Stimulated activated CD8-positive, alpha-beta memory T cell treated with anti-CD3 and anti-CD28 coated beads, Interleukin-15, amount 100 ng/mL, for 1 hour (primary cell): ENCODE measurements around the gene GTF2F2.

Source experiments
- DNase-seq: peaks from one replicate; pipeline ENCODE4 v3.0.0-alpha.2; 2020; ENCODE audit warnings: low read depth

Gene GTF2F2, protein sequence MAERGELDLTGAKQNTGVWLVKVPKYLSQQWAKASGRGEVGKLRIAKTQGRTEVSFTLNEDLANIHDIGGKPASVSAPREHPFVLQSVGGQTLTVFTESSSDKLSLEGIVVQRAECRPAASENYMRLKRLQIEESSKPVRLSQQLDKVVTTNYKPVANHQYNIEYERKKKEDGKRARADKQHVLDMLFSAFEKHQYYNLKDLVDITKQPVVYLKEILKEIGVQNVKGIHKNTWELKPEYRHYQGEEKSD

DNA sequence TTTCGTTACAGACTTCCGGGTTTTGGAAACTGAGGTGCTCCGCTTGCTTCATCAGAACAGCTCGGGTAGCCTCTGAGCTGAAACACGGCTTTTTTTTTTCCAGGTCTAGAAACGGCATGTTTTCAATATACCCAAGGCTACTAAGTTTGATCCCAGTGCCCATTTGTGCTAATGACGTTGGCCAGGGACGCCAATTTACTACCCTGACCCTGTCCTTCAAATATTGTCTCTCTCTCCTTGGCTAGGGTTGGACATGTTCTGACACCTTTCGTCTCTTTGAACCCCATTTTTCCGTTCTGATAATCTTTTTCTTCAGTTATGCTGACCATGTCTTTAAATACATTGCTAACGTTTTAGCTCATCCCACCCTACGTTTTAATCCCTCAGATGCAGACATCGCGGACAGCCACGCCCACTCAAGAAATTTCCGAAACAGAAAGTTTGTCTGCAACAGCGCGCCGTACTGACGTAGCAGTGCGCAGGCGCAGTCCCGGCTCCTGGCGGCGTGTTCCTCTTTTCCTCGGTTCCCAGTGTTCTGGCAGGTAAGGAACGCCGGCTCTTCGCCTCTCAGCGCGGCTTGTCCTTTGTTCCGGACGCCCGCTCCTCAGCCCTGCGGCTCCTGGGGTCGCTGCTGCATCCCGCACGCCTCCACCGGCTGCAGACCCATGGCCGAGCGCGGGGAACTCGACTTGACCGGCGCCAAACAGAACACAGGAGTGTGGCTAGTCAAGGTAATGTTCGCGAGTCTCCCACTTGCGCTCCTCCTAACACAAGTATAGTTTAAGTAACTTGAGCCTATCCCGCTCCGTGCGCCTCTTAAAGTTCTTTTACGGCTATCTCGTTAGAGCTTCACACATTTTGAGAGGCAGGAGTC is at the start of gene GTF2F2:
GTF2F2 (plus strand) TSS at position 520 of the 874 bp plus-strand sequence; CDS start at position 666, 146 bp downstream.
- DNase-seq, result peak; percentile 78

DNA sequence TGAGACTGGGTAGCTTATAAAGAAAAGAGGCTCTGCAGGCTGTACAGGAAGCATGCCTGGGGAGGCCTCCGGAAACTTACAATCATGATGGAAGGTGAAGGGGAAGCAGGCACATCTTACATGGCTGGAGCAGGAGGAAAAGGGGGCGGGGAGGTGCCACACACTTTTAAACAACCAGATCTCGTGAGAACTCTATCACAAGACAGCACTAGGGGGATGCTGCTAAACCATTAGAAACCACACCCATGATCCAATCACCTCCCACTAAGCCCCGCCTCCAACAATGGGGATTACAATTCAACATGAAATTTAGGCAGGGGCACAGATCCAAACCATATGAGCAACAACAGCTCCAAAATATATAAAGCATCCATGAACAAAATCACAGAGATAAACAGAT is 46.5 kb upstream of the GTF2F2 start:
- DNase-seq, result no peak

DNA sequence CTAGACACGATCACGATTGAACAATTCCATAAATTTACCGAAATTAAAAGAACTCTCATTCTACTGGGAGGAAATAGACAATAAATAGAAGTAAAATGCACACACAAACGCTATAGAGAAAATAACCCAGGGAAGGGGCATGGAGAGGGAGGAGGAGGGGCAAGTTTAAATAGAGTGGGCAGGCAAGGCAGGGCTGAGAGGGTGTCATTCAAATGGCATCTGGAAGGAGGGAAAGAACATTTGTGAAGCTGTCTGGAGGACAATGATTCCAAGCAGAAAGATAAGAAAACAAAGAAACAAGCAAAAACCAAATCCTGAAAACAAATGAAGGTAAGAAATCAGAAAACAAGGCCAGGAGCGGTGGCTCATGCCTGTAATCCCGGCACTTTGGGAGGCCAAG is 45.6 kb upstream of the GTF2F2 start:
- DNase-seq, result no peak

DNA sequence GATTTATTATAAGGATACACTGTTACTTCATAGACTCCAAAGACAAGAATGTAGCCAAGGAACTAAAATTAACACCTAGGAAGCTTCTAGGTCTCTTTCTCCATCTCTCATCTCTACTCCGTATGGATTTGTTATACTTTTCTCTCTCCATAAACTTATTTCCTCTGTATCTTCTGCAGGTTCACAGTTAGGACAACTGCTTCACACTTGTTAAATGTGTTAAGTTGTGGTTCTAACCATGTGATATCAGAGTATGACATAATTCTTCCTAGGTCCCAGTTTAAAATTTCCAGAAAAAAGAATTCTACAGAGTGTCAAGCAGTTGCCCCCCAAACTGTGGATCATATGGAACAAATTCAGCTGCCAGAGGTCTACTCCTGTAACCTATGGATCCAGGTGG is 42.3 kb upstream of the GTF2F2 start:
- DNase-seq, result no peak

DNA sequence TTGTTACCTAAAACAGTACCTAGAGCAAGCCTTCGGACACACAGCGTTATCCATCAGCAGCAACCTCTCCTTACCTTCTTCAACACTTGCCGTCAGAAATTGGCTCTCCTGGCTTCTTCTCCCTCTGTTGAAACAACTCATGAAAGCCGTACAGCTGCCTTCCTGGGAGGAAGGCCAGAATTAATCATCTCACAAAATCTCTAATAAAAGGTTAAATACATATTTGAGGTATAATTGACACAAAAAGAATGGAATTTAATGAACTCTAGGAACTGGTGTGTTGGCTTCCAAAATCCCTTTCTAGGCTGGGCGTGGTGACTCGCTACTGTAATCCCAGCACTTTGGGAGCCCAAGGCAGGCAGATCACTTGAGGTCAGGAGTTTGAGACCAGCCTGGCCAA is 37.3 kb upstream of the GTF2F2 start:
- DNase-seq, result no peak

DNA sequence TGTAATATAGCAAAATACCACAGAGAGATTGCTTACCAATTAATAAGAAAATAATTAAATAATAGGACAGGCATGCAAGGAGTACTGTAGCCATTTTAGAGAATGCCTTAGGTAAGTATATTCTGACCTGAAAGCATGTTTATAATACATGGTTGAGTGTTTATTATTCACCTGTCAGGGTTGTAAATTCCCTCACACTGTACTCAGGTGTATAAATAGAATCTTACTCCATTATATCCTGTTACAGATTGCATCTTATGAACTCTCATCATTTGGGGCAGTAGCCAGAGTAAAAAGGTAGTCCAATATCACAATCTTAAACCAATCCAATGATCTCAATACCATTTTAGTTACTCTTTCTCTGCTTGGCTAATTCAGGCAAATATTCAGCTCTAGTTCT is 35.8 kb upstream of the GTF2F2 start:
- no peak for DNase-seq

DNA sequence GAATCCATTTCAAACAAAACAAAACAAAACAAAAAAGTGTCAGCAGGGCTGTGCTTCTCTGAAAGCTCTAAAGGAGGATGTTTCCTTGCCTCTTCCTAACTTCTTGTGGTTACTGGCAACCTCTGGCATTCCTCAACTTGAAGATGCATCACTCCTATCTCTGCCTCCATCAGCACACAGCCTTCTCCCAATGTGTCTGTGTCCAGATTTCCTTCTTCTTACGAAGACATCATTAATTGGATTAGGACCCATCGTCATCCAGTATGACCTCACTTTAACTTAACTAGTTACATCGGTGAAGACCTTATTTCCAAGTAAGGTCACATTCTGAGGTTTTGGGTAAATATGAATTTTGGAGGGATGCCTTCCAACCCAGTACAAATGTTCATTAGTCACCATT is 33.8 kb upstream of the GTF2F2 start:
- no peak for DNase-seq

DNA sequence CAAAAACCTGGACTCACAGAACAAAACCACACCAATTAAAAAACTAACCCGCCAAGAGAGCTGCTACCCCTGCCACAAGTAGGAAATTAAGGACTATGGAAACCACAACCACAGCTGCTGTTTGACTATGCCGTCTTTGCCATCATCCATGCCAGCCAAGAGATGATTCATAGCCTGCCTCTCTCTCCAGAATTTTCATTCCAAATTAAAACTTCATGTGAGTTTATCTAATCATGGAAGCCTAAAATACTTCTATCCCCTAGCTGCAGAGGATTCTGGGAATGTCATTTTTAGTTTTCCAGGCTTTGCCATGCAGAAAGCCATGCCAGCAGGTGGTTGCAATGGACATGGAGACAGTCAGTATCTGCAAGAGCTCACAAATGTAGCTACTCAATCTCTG is 27.6 kb upstream of the GTF2F2 start:
- no peak for DNase-seq

DNA sequence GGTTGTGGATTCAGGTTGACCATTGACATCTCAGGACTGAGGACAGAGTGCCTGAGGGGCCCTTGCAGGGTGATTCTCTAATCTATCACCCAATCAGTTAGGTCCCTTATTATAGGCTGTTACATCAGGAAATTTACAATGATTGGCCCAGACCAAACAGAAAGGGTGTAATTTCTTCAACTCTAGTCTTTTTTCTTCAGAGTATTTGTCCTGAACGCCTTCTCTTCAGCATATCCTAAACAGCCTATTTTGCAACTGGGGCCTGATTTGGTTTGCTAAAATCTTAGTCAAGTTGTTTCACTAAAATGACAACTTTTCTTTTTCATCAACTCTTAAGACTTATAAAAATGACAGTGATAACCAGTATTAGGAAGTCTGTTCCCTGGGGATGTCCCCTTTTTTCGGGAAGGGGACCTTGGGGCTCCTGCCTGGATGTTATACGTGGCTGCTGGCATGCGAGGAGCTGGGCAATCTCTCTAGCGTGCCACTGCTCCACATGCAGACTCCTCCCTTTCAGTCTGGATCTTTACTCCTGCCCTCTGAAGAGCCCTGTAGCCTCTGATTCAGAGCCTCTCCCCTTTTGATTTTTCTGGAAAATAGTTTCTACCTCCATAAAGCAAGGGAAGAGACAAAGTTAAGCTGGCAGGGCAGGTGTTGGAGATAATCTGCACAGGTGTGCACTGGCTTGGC is 19.6 kb upstream of the GTF2F2 start:
- DNase-seq, result no peak

DNA sequence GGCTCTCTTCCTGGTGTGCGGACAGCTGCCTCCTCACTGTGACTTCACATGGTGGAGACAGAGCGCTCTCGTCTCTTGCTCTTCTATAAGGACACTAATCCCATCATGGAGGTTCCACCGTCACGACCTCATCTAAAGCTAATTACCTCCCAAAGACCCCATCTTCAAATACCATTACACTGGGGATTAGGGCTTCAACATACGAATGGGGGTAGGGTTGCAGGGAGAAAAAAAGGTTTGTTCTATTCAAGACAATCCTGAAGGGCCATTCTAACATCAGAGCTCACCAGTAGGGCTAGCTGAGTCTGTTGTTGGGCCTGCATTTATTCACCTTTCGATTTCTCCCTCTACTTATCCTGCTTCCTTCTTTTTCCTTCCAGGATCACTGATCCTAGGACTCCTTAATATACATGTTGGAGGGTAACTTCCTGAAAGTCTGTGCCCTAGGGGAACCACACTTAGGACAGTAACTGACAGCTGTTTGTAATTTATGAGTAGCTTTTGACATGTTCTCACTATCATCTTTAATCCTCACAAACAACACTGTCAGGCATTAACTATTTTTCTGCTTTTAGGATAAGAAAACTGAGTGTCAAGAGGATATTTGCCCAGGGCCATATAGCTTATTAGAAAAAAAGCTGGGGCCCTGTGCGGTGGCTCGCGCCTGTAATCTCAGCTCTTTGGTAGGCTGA is 18.8 kb upstream of the GTF2F2 start:
- no peak for DNase-seq

DNA sequence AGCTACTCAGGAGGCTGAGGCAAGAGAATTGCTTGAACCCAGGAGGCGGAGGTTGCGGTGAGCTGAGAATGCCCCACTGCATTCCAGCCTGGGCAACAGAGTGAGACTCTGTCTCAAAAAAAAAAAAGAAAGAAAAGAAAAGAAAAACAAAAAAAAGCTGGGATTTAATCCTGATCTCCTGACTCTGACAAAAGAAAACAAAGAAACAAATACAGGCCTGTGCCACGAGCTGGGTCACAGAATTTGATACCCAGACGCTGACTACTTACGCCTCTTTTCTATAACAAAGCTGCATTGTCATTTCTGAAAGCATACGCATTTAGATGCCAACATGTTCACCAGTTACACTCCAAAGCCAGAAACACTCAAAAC is 18.2 kb upstream of the GTF2F2 start:
- no peak for DNase-seq

DNA sequence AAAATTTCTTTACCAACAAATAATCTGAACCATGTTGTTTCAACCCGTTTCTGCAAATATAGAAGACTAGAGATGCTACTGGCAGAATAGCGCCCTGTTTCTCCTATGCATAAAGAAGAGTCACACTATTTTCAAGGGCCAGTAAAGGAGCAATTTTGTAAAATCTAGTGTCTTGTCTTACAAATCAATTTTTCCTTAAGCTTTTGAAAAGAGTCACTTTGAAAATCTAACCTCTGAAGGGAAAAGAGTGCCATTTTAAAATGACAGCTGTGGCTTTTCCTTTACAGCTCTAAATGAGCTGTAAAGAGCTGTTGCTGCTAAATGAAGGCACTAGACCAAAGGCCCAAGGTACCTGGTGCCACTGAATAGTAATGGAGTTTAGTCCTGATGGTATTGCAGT is 16.9 kb upstream of the GTF2F2 start:
- no peak for DNase-seq

DNA sequence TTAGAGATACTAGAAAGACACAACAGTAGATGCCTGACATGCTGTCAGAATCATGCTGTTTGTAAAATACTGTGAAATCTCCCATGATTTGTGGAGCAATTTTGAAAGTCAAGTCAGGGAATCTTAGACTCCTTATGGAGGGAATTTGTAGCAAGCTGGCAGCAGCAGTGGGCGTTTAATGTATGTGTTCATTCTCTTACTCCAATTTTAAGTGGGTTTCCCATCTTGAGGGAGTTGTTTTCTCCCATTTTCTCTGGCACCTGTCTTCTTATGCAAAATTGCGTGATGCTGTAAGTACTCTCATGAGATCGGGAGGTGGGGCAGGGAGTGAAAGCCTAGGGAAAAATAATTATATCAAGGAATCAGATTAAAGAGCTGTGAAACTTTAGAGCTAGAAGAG is 16.0 kb upstream of the GTF2F2 start:
- DNase-seq, result no peak

DNA sequence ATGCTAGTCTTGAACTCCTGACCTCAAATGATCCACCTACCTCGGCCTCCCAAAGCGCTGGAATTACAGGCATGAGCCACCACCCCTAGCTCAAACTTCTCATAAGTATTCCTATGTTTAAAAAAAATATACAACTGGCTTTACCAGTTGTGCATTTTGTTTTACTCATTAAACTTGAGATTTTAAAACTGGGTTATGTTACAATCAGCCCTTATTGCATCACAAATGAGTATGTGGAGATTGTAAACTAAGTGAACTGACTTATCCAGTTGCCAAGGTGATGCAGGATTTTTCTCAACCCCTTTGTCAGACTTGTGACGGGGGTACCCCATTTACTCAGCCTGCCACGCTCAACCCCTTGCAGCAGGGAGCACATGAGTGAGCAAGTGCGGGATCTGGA is 14.4 kb upstream of the GTF2F2 start:
- DNase-seq, result no peak

DNA sequence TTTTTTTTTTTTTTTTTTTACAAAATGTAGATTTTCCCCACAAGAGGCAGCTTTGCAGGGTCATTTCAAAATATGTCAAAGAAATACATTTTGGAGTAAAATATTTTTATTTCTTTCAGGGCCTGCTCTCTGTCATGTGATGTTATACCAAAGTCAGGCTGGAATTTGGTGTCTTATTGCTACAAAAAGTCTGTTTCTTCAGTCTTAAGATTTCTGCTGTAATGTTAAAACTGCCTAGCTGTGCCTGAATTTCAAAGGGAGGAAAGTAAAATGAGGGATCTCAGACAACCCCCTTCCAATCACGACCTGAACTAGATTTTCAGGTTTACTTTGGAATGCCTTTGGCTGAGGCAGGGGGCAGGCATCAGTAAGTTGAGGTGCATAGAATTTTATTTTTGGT is 12.8 kb upstream of the GTF2F2 start:
- DNase-seq, result no peak

DNA sequence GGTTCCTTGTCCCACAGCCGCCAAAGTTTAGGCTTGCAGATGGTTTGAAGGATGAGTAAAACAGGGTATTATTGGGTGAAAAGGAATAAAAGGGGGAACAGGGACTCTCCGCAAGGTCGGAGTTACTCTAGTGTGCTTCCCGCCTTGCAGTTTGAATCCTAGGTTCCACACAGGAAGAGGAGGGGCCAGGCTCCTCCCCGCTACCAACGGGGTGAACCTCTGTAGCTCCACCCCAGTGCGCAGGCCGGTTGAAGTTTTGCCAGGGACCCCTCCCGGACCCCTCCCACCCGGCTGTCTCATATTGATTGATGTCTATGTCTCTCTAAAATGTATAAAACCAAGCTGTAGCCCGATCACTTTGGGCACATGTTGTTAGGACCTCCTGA is 11.6 kb upstream of the GTF2F2 start:
- no peak for DNase-seq

DNA sequence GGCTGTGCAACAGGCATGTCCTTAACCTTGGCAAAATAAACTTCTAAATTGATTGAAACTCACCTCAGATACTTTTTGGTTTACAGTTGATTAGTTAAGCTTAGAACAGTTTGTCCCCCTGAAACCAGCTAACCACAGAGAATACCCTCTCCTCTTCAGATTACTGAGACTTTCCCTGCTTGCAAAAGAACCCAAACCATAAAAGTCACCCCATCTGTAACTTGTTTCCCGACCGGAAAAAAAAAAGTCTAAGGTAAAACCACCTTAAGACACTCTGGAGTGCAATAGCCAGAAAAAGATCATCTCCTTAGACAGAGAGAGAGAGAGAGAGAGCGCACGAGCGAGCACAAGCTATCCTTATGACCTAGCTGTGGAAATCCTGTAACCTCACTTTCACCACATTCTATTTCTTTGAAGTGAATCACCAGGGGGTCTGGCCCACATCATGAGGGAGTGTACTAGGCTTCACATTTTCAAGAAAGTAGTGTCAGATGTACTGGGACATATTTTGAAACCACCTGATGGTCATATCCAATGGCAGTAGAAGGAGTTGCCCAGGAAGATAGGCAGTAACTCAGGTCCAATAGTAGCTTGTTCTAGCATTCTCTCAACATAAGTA is 11.1 kb upstream of the GTF2F2 start:
- no peak for DNase-seq

DNA sequence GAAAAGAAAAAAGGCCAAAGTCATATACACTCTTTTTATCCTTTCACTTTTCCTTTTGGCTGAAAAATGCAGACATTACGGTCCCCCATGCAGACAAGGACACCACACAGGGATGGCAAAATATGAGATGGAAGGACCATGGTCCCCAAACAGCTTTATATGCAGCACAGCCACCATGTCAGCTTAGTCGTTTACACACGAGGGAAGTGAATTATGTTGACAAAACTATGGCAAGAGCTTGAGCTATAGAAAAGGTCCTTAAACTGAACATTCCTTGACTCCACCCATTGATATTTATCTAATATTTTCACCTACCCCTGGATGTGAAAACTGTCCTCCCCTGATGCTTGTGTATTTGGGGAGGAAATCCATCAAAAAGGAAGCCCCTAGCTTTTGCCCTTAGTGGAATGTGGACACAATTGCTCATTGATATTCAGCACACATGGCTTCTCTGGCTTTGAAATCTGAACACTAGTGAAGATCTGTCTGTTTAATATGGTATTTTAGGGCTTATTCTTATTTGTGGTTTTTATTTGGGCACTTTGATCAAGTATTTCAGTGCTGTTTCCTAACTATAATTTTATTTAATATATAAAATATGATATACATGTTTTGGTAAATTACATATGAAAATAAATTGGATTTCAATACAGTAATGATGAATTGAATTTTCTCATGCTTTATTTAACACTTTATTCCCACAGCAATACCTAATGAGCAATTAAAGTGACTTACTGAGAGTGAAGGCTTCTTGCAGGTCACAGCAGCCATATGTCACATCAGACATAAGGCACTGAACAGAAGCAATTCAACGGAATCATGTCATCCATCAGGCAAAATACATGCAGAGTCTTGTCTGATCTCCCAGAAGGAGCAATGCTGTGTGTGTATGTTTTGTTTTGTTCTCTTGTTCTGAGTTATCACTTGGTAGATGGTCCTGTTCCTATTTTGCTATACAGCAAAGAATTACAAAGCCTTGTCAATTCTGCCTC is 6.8 kb upstream of the GTF2F2 start:
- DNase-seq, result no peak

DNA sequence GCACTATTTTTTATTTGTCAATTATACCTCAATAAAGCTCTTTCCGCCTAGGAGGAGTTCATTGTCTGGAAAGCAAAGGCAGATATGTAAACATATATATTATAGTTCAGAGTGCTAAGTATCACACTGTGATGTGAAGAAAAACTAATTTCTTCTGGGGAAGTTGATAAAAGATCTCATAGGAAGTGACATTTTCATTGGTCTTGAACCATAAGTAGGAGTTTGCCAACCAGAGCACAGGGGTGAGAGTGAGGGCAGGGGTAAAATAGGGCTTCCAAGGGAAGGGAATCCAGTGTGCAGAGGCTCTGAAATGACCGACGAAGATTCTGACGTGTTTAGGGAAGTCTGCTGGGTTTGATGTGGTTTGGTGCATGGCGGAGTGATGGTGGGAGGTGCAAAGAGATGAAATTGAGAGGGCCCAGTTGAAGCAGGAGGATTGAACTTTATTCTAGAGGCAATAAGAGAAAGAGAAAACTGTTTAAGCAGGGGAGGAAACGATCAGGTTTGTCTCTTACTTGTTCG is 780 bp upstream of the GTF2F2 start:
- peak; percentile 21 for DNase-seq

DNA sequence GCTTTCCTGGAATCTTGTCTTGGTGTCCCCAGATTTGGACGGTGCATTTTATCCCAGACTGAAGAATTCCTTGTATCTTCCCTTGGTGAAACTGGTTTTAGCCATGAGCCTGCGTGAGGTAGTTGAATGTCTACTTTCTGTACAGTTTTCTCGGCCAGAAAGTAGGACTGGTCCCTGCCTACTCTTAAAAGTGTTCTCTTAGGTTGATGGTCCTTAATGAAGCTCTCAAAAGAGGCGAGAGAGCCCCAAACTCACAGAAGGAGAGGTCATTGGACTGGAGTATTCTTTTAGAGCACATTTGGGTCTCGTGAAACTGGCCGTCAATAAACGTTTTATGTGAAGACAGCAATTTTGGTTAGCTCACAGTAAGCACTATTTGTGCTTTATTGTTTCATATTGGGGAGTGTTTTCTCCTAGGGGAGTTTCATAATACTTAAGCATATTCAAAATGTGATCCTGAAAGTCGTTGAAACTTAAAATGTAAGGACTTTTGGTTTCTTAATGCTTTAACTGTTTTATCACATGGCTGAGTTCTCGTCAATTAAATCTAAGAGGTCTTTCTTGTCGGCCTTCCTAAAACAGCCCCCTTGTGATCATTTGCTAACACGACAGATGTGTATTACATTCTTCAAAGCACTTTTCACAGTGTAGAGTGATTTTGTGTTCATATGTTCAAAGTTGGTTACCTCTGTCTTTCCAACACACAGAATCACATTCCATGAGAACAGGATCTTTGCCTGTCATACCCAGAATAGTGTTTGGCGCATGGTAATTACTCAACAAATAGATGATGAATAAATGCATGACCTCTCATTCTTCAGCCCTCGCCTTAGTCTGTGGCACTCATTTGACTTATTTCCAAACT is 889 bp downstream of the GTF2F2 start:
- DNase-seq, result no peak
